Measurements from ENCODE around the gene PNRC2. TPM values are rescaled to one million over a fixed set of nuclear protein-coding genes. Genes with fewer than 3 reads are reported as not detected.

Gene PNRC2
- total RNA-seq, 4 donors from 2014 or later: 26.5 to 54.2 (median 39.4) TPM

GRCh38 chr1:23995431-23995837 lies 35.8 kb downstream of the PNRC2 start:
- H3K27me3 ChIP-seq: no peaks in the 10 kb centered on the region
- no peaks in the 10 kb centered on the region for H3K36me3 ChIP-seq
- in situ Hi-C loops (cut with MboI; ENCODE audit: low sequenced_read_pairs in 4 of 4): no loop called here
- intact Hi-C loops (cut with DNase I; ENCODE audit: low total_unique reads): no loop called here
- TF ChIP-seq, protein P1, sequence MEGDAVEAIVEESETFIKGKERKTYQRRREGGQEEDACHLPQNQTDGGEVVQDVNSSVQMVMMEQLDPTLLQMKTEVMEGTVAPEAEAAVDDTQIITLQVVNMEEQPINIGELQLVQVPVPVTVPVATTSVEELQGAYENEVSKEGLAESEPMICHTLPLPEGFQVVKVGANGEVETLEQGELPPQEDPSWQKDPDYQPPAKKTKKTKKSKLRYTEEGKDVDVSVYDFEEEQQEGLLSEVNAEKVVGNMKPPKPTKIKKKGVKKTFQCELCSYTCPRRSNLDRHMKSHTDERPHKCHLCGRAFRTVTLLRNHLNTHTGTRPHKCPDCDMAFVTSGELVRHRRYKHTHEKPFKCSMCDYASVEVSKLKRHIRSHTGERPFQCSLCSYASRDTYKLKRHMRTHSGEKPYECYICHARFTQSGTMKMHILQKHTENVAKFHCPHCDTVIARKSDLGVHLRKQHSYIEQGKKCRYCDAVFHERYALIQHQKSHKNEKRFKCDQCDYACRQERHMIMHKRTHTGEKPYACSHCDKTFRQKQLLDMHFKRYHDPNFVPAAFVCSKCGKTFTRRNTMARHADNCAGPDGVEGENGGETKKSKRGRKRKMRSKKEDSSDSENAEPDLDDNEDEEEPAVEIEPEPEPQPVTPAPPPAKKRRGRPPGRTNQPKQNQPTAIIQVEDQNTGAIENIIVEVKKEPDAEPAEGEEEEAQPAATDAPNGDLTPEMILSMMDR (IDR thresholded peaks at IDR 0.05 in 4 of 5, conservative IDR thresholded peaks at IDR 0.05 in 1 of 5): no peak
- TF ChIP-seq POLR2A (IDR thresholded peaks at IDR 0.05): no peak
- peaks cover 11 to 12% of the 10 kb centered on the region in 2 donors for H3K4me1 ChIP-seq
- no peak overlapping the region for H3K4me3 ChIP-seq
- DNase-seq: no peak
- H3K27ac ChIP-seq: no peak overlapping the region
- ATAC-seq: no peak
- no peaks in the 10 kb centered on the region for H3K9me3 ChIP-seq

DNA sequence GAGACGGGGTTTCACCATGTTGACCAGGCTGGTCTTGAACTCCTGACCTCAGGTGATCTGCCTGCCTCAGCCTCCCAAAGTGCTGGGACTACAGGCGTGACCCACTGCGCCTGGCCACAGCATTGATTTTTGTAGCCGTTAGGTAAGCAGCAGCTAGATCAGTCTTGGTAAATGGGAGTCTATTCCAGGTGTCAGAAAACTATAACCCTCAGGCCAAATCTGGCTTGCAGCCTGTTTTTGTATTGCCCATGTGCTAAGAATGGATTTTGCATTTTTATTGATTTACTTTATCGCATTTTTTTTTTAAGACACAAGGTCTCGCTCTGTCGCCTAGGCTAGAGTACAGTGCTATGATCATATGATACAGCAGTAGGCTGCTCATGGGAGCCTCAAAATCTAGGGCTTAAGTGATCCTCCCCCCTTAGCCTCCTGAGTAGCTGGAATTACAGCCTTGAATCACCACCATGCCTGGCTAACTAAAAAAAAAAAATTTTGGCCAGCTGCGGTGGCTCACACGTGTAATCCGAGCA lies 37.1 kb downstream of the PNRC2 start:
- TF ChIP-seq, protein P1 (IDR thresholded peaks at IDR 0.05 in 4 of 5, conservative IDR thresholded peaks at IDR 0.05 in 1 of 5): no peak
- TF ChIP-seq POLR2A (IDR thresholded peaks at IDR 0.05): no peak
- H3K4me3 ChIP-seq: no peak overlapping the region
- H3K36me3 ChIP-seq: no peaks in the 10 kb centered on the region
- H3K9me3 ChIP-seq: no peaks in the 10 kb centered on the region
- DNase-seq (no peak), ATAC-seq (peak in 1 of 2 donors; percentile 52)
- intact Hi-C loops (cut with DNase I; ENCODE audit: low total_unique reads): no loop called here
- in situ Hi-C loops (cut with MboI; ENCODE audit: low sequenced_read_pairs in 4 of 4): no loop called here
- H3K27ac ChIP-seq: no peak overlapping the region
- no peaks in the 10 kb centered on the region for H3K27me3 ChIP-seq
- H3K4me1 ChIP-seq: peaks cover 11 to 12% of the 10 kb centered on the region in 2 donors

DNA sequence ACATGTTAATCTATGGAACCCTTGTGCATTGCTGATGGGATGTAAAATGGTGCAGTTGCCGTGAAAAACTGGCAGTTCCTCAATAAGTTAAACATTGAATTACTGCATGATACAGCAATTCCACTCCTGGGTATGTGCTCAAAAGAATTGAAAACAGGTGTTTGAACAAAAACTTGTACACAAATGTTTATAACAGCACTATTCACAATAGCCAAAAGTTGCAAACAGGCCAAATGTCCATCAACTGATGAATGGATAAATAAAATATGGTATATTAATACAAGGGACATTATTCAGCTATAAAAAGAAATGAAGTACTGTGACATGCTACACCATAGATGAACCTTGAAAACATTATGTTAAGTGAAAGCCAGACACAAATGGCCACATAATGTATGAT lies 38.2 kb downstream of the PNRC2 start:
- Histone ChIP-seq H3K27me3 (no peaks in the 10 kb centered on the region), H3K9me3 (no peaks in the 10 kb centered on the region), H3K4me3 (no peak overlapping the region), H3K36me3 (no peaks in the 10 kb centered on the region), H3K4me1 (peaks cover 14 to 15% of the 10 kb centered on the region in 2 donors), H3K27ac (peak overlapping the region in 2 of 4 donors; percentile 25 to 42)
- in situ Hi-C loops (cut with MboI; ENCODE audit: low sequenced_read_pairs in 4 of 4): no loop called here
- TF ChIP-seq, protein P1 (IDR thresholded peaks at IDR 0.05 in 4 of 5, conservative IDR thresholded peaks at IDR 0.05 in 1 of 5): no peak
- TF ChIP-seq POLR2A (IDR thresholded peaks at IDR 0.05): no peak
- DNase-seq: no peak
- intact Hi-C loops (cut with DNase I; ENCODE audit: low total_unique reads): no loop called here
- ATAC-seq: no peak

GRCh38 chr1:23999156-23999671 lies 39.6 kb downstream of the PNRC2 start:
- Histone ChIP-seq H3K27ac (peak overlapping the region; percentile 24 to 51 (median 44)), H3K4me1 (peaks cover 28% of the 10 kb centered on the region in 2 donors), H3K36me3 (no peaks in the 10 kb centered on the region), H3K4me3 (no peak overlapping the region), H3K27me3 (no peaks in the 10 kb centered on the region), H3K9me3 (no peaks in the 10 kb centered on the region)
- intact Hi-C loops (cut with DNase I; ENCODE audit: low total_unique reads): no loop called here
- no peak for ATAC-seq
- in situ Hi-C loops (cut with MboI; ENCODE audit: low sequenced_read_pairs in 4 of 4): no loop called here
- DNase-seq: no peak
- TF ChIP-seq, protein P1 (IDR thresholded peaks at IDR 0.05 in 4 of 5, conservative IDR thresholded peaks at IDR 0.05 in 1 of 5): no peak
- TF ChIP-seq POLR2A (IDR thresholded peaks at IDR 0.05): no peak
